H7 (cell line): ENCODE data around the gene FCHO1. TPM values are rescaled to one million over a fixed set of nuclear protein-coding genes. Genes with fewer than 3 reads are reported as not detected.

Experiments
- DNase-seq: peaks from one replicate; pipeline ENCODE4 v3.0.0; 2012
- H3K27me3 ChIP-seq: 2 replicates; pipeline ENCODE4 v1.6.0; 2011; ENCODE audit warnings: mild to moderate bottlenecking, low read length; ENCODE audit not compliant: control insufficient read depth, insufficient read depth
- H3K36me3 ChIP-seq: replicated peaks from 2 replicates; pipeline ENCODE4 v1.5.1; 2011; ENCODE audit warnings: low read length; ENCODE audit not compliant: control insufficient read depth, insufficient read depth
- H3K4me3 ChIP-seq: 2 replicates; pipeline ENCODE4 v1.5.1; 2011; ENCODE audit warnings: low read depth, mild to moderate bottlenecking, control low read depth, low read length, moderate library complexity; ENCODE audit not compliant: insufficient read depth
- total RNA-seq: library from RNA; depleted of rRNA; stranded (reverse); fragments of >200 nt; shearing (Covaris generic); gene quantifications from 2 replicates; pipeline ENCODE4 v1.2.3, GENCODE V29; 2014

The FCHO1 gene
- total RNA-seq, 1 experiment from 2014 or later = 21.6 TPM

- H3K27me3 ChIP-seq = no peaks in the 10 kb centered on the region
- H3K36me3 ChIP-seq = no peaks in the 10 kb centered on the region
- no peak overlapping the region for H3K4me3 ChIP-seq
- no peak for DNase-seq
Observed at GRCh38 chr19:17803264-17803896, 52.1 kb downstream of the FCHO1 start.

- Histone ChIP-seq H3K27me3 (no peaks in the 10 kb centered on the region), H3K36me3 (no peaks in the 10 kb centered on the region), H3K4me3 (no peak overlapping the region)
- DNase-seq = no peak
Observed at GRCh38 chr19:17805427-17805826, 54.1 kb downstream of the FCHO1 start.

DNA sequence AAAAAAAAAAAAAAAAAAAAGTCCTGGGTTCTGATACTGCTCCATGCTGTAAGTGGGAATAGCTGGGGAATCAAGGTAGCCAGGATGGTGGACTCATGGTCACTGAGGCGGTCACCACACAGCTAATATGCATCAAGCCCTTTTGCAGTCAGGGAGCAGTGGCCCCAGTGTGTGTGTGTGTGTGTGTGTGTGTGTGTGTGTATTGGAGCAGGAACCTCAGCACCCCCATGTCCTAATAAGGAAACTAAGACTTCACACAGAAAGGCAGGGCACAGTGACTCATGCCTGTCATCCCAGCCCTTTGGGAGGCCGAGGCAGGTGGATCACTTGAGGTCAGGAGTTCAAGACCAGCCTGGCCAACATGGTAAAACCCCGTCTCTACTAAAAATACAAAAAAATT is 55.7 kb downstream of the FCHO1 start:
- Histone ChIP-seq H3K36me3 (no peaks in the 10 kb centered on the region), H3K27me3 (no peaks in the 10 kb centered on the region), H3K4me3 (no peak overlapping the region)
- DNase-seq = no peak

- H3K4me3 ChIP-seq = no peak overlapping the region
- no peaks in the 10 kb centered on the region for H3K27me3 ChIP-seq
- peak; percentile 63 for DNase-seq
- H3K36me3 ChIP-seq = no peaks in the 10 kb centered on the region
Observed at GRCh38 chr19:17807731-17808316, 56.5 kb downstream of the FCHO1 start.

GRCh38 chr19:17811103-17811502 is 59.8 kb downstream of the FCHO1 start:
- H3K36me3 ChIP-seq = no peaks in the 10 kb centered on the region
- no peaks in the 10 kb centered on the region for H3K27me3 ChIP-seq
- H3K4me3 ChIP-seq = no peak overlapping the region
- no peak for DNase-seq

DNA sequence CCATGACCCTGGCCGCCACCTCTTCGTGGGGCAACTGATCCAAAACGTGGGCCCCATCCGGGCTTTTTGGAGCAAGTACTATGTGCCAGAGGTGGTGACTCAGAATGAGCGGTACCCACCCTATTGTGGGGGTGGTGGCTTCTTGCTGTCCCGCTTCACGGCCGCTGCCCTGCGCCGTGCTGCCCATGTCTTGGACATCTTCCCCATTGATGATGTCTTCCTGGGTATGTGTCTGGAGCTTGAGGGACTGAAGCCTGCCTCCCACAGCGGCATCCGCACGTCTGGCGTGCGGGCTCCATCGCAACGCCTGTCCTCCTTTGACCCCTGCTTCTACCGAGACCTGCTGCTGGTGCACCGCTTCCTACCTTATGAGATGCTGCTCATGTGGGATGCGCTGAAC is 60.4 kb downstream of the FCHO1 start:
- DNase-seq = no peak

GRCh38 chr19:17812099-17812498 is 60.8 kb downstream of the FCHO1 start:
- no peak for DNase-seq
- H3K36me3 ChIP-seq = no peaks in the 10 kb centered on the region
- no peaks in the 10 kb centered on the region for H3K27me3 ChIP-seq
- no peak overlapping the region for H3K4me3 ChIP-seq

More for the DNA sequence above, 60.4 kb downstream of the FCHO1 start:
- no peaks in the 10 kb centered on the region for H3K27me3 ChIP-seq
- H3K36me3 ChIP-seq = no peaks in the 10 kb centered on the region
- H3K4me3 ChIP-seq = no peak overlapping the region

- no peak for DNase-seq
- Histone ChIP-seq H3K36me3 (no peaks in the 10 kb centered on the region), H3K27me3 (no peaks in the 10 kb centered on the region), H3K4me3 (no peak overlapping the region)
Observed at GRCh38 chr19:17817668-17818363, 66.5 kb downstream of the FCHO1 start.

- DNase-seq = no peak
- no peak within 1 kb of the TSS for H3K4me3 ChIP-seq
- no peaks in the 10 kb centered on the region for H3K27me3 ChIP-seq
- H3K36me3 ChIP-seq = no peaks in the 10 kb centered on the region
Observed at GRCh38 chr19:17821190-17821589, 69.9 kb downstream of the FCHO1 start, which contains the start of gene INSL3. Gene INSL3, minus strand, starts transcription at chr19:17821519. Its CDS starts 13 bp downstream, at chr19:17821506.

GRCh38 chr19:17824339-17824738 is 73.1 kb downstream of the FCHO1 start:
- Histone ChIP-seq H3K4me3 (no peak overlapping the region), H3K36me3 (no peaks in the 10 kb centered on the region; the same call in 1 of the 2 replicates), H3K27me3 (no peaks in the 10 kb centered on the region)
- DNase-seq = peak; percentile 55

- Histone ChIP-seq H3K4me3 (no peak overlapping the region), H3K36me3 (no peaks in the 10 kb centered on the region; the same call in 1 of the 2 replicates), H3K27me3 (peaks cover 6% of the 10 kb centered on the region)
- DNase-seq = no peak
Observed at GRCh38 chr19:17826508-17827056, 75.3 kb downstream of the FCHO1 start.

- Histone ChIP-seq H3K27me3 (peaks cover 19% of the 10 kb centered on the region), H3K36me3 (no peaks in the 10 kb centered on the region; the same call in 1 of the 2 replicates), H3K4me3 (peak overlapping the region; percentile 63)
- peak; percentile 99 for DNase-seq
Observed at GRCh38 chr19:17829855-17830566, 78.7 kb downstream of the FCHO1 start.

DNA sequence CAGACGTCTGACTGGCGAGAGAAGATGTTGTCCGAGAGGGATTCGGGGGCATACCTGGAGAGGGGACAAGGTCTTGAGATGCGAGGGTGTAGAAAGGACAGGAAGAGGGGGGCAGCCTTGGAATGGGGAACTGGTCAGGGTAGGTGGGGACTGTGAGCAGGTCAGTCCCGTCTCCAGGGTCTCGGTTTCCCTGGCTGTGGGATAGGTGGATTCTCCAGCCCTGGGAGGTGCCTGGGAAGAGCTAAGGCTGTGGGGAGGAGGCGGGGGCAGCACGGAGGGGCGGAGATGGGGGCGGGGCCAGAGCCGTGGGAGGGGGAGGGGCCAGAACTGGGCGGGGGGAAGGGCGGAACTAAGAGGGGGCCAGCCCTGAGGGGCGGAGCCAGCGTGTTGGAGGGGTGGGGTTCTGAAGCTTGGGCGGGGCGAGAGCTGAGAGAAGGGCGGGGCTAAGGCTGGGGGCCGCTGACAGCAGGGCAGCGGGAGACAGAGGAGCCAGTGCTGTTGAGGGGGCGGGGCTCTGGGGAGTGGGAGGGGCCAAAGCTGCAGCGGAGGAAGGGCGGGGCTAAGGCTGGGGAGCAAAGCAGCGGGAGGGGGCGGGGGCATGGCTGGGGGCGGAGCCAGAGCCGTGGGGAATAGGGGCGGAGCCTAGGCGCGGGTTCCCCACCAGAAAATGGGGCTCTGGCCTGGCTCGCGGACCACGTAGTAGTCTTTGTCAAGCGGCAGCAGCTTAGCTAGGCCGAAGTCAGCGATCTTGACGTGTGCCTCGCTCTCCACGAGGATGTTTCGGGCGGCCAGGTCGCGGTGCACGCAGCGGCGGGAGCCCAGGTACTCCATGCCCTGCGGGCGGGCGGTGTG is 79.5 kb downstream of the FCHO1 start:
- no peaks in the 10 kb centered on the region; the same call in 1 of the 2 replicates for H3K36me3 ChIP-seq
- peak overlapping the region; percentile 71 for H3K4me3 ChIP-seq
- DNase-seq = peak; percentile 100
- peaks cover 19% of the 10 kb centered on the region for H3K27me3 ChIP-seq
